Adrenal gland (tissue), 5 donors: ENCODE data around the gene HADHA.

Experiments used
- POLR2A ChIP-seq, 2 donors: fragments of 450-650 bp; IDR thresholded peaks; one replicate each; pipeline ENCODE4 v1.6.1; 2017; ENCODE audit warnings: antibody characterized with exemption in 2 of 2, mild to moderate bottlenecking in 2 of 2, moderate library complexity in 1 of 2
- TF ChIP-seq, protein P1 (sequence below), 6 experiments: fragments of 450-650 bp in 4 of 6; fragments of 200-600 bp in 2 of 6; sonication (generic) in 1 of 6; IDR thresholded peaks; 1 replicate in 5 of 6; 2 replicates in 1 of 6; pipeline versions ENCODE4 v1.5.1 to v1.8.0; 2016 to 2021; ENCODE audit warnings: antibody characterized with exemption in 6 of 6, mild to moderate bottlenecking in 2 of 6, moderate library complexity in 1 of 6
- donor health status: DM: no; HTN: no; CAD: no.

DNA sequence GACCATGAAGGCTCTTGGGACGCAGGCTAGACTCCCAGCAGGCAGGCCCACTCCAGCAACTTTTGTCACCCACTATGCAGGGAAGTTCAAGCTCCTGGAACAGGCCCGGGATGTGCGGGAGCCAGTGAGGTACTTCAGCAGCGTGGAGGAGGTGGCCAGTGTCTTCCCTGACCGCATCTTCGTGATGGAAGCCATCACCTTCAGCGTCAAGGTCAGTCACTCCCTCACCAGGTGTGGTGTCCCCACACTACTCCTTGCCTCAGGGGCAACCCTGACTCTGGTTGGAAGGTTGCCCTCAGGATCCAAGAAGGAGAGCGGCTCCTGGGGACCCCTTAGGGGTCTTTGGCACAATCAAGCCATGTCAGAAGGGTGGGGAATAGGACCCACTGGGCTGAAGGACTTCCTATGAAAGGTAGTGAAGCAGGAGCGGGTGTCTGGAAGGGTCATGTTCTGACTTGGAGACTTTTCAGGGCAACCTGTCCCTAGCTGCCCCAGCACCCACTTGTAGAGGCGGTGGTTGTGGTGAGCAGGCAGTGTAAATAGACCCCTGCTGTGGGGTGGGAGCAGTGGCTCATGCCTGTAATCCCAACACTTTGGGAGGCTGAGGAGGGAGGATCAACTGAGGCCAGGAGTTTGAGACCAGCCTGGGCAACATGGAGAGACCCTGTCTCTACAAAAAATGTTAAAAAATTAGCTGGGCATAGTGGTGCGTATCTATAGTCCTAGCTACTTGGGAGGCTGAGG, 61.4 kb downstream of the HADHA start:
- TF ChIP-seq, protein P1, sequence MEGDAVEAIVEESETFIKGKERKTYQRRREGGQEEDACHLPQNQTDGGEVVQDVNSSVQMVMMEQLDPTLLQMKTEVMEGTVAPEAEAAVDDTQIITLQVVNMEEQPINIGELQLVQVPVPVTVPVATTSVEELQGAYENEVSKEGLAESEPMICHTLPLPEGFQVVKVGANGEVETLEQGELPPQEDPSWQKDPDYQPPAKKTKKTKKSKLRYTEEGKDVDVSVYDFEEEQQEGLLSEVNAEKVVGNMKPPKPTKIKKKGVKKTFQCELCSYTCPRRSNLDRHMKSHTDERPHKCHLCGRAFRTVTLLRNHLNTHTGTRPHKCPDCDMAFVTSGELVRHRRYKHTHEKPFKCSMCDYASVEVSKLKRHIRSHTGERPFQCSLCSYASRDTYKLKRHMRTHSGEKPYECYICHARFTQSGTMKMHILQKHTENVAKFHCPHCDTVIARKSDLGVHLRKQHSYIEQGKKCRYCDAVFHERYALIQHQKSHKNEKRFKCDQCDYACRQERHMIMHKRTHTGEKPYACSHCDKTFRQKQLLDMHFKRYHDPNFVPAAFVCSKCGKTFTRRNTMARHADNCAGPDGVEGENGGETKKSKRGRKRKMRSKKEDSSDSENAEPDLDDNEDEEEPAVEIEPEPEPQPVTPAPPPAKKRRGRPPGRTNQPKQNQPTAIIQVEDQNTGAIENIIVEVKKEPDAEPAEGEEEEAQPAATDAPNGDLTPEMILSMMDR (IDR thresholded peaks at IDR 0.05), result no peak
- TF ChIP-seq POLR2A (IDR thresholded peaks at IDR 0.05), result no peak
